Retinal pigment epithelial cell (primary cell): ENCODE measurements around the gene PTGR3.

Experiments
- DNase-seq: peaks from one replicate; pipeline ENCODE4 v3.0.0-alpha.2; 2010; ENCODE audit warnings: low read depth
- H3K4me3 ChIP-seq: 2 replicates; pipeline ENCODE4 v1.5.1; 2011; ENCODE audit warnings: mild to moderate bottlenecking, low read length, control low read depth, moderate library complexity
- CTCF ChIP-seq: conservative IDR thresholded peaks from 2 replicates; pipeline ENCODE4 v1.5.1; 2011; ENCODE audit warnings: low read depth, low read length, control low read depth, inconsistent platforms

The PTGR3 gene

GRCh38 chr18:75235896-75236295 is 27.0 kb upstream of the PTGR3 start:
- no peak for DNase-seq
- TF ChIP-seq CTCF, result no peak
- H3K4me3 ChIP-seq, result no peak overlapping the region

DNA sequence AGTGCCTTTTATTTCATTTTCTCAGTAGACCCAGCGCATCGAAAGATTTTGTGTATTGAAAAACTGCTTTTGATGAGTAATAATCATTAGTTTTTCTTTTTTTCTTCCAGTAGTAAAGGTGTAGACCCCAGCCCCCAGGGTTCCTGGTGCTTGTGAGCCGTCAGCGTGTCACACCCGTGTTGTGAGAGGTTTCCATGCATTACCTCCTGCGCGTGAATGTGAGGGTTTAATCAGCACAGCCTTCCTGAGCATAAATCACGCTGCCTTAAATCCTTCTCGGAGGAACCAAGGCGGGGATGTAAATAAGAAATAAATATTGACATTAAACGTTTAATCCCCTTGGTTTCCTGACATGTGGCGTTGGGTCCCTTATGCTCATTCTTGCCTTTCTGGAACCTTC is 26.0 kb upstream of the PTGR3 start:
- TF ChIP-seq CTCF, result no peak
- no peak for DNase-seq
- no peak overlapping the region for H3K4me3 ChIP-seq

DNA sequence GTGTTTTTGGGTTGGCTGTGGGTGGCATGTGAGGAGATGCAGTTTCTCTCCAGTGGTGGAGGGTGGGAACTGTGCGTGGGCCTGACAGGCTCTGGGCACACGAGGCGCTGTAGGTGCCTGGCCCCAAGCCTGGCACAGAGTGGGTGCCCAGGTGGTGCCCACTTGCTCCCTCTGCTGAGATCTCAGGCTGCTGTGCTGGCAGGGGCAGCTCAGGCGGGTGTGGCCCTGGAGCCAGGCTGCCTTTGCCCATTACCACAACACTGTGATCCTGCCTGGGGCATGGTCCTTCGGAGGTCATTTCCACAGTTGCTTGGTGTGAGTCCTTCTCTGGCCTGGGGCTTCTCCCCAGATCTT is 22.1 kb upstream of the PTGR3 start:
- no peak for DNase-seq
- H3K4me3 ChIP-seq, result no peak overlapping the region
- TF ChIP-seq CTCF, result no peak

- H3K4me3 ChIP-seq, result no peak overlapping the region
- TF ChIP-seq CTCF, result no peak
- DNase-seq, result no peak
Measured at GRCh38 chr18:75230163-75231052, 21.5 kb upstream of the PTGR3 start.

- no peak for DNase-seq
- H3K4me3 ChIP-seq, result no peak overlapping the region
- TF ChIP-seq CTCF, result no peak
Measured at GRCh38 chr18:75229437-75229836, 20.5 kb upstream of the PTGR3 start.

DNA sequence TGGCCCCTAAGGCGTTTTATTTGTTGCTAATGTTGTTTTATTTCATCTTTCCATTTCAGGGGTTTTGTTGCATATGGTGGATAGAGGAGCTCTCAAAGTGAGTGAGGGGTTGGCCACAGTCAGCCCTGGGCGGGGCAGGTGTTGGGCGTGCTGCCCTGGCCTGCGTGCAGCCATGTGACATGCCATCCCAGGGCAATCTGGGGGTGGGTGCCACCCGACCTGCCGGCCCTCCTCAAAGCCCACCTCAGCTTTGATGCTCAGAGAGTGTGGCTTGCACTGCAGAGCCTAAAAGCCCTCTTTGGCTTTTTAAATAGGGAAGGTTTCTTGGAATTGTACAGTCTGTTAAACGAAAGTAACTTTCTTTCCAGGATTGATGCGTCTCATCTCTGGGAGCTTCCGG is 20.0 kb upstream of the PTGR3 start:
- no peak for TF ChIP-seq CTCF
- H3K4me3 ChIP-seq, result no peak overlapping the region
- DNase-seq, result no peak

DNA sequence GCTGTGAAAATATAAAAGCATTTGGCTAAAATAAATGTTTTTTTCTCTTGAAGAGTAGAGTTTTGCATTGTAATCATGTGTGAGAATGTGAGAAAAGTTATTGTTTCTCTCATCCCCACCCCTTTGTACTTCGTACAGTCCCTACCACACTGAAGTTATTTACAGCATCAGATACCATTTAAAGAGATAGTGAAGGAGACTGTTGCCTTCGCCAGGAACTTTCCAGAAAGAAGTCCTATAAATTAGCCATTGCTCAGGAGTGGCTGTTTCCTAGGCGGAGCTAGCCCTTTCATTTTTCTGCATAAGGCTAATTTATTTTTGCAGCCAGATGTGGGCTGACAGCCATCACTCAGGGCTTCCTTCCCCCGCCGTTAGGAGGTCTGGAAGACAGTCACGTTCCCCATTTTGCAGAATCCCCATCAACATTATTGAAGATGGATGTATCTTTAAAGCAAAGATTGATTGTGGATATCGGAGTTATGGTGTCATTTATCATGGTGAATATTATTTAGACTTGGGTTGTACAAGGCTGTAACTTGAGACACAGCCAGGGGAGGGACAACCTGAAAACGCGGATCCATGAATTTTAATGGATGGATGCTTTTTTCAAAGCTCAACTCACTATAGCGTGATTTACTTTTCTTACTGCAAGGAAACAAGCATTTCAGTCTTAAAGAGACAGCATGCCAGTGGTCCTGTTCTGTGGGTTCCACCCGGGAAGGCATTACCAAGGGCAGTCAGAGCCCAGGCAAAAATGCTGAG is 18.8 kb upstream of the PTGR3 start:
- DNase-seq, result no peak
- H3K4me3 ChIP-seq, result no peak overlapping the region
- no peak for TF ChIP-seq CTCF
